PC-3 (cell line): ENCODE results near the gene ZNF615. TPM values are rescaled to one million over a fixed set of nuclear protein-coding genes. Genes with fewer than 3 reads are reported as not detected.
A peak's percentile ranks its signal among the peaks of the same experiment; 100 is the strongest.
"Not testable (repeated sequence)": the region's sequence is repeated elsewhere in the genome, so short reads cannot be mapped to it uniquely, and the experiment has no call there.

Source experiments
- ATAC-seq: fragments of 200-7000 bp; cut with Tn5 transposase; 2 replicates; pipeline ENCODE4 v1.9.1; 2020; ENCODE audit warnings: mild to moderate bottlenecking, moderate library complexity
- BruUV-seq: library from RNA; stranded (reverse); fragments of 400-500 nt; replicated peaks from 2 replicates; lab custom pipeline; 2021; lab: Mats Ljungman, UMichigan
- CTCF ChIA-PET: fragments of 300-600 bp; sonication (Branson Sonifier 250); formaldehyde crosslinking; loops from one replicate; lab custom pipeline; 2022; ENCODE audit warnings: antibody characterized with exemption; lab: Charles Lee
- POLR2A ChIA-PET: fragments of 300-600 bp; sonication (Branson Sonifier 250); formaldehyde crosslinking; loops from one replicate; lab custom pipeline; 2022; ENCODE audit warnings: antibody characterized with exemption; ENCODE audit not compliant: unreplicated experiment; lab: Charles Lee
- DNase-seq: peaks from one replicate; pipeline ENCODE4 v3.0.0-alpha.2; 2015
- H2AFZ ChIP-seq: fragments of 300-600 bp; sonication (generic); 2 replicates; pipeline ENCODE4 v1.6.0; 2016; ENCODE audit warnings: antibody characterized with exemption, low read length
- H3F3A ChIP-seq: fragments of 300-600 bp; sonication (generic); one replicate; pipeline ENCODE4 v1.6.0; 2017; ENCODE audit warnings: antibody characterized with exemption, low read length, control low read depth, mild to moderate bottlenecking; ENCODE audit not compliant: unreplicated experiment
- H3K27ac ChIP-seq: fragments of 300-600 bp; sonication (generic); 2 replicates; pipeline ENCODE4 v1.5.1; 2016; ENCODE audit warnings: mild to moderate bottlenecking, low read length
- H3K27me3 ChIP-seq: fragments of 300-600 bp; sonication (generic); 2 replicates; pipeline ENCODE4 v1.6.1; 2016; ENCODE audit warnings: low read length, mixed read lengths
- H3K36me3 ChIP-seq: fragments of 300-600 bp; sonication (generic); 2 replicates; pipeline ENCODE4 v1.6.1; 2016; ENCODE audit warnings: low read depth, mixed run types, low read length, mixed read lengths
- H3K4me1 ChIP-seq: fragments of 300-600 bp; sonication (generic); 2 replicates; pipeline ENCODE4 v1.5.1; 2016; ENCODE audit warnings: low read length; ENCODE audit not compliant: insufficient read depth
- H3K4me2 ChIP-seq: fragments of 300-600 bp; sonication (generic); 2 replicates; pipeline ENCODE4 v1.6.0; 2016; ENCODE audit warnings: low read length
- H3K4me3 ChIP-seq: fragments of 300-600 bp; sonication (generic); 2 replicates; pipeline ENCODE4 v1.5.1; 2016; ENCODE audit warnings: mild to moderate bottlenecking, low read length, mixed read lengths
- H3K79me2 ChIP-seq: fragments of 300-600 bp; sonication (generic); 2 replicates; pipeline ENCODE4 v1.6.1; 2017; ENCODE audit warnings: low read length, mixed read lengths
- H3K9ac ChIP-seq: fragments of 300-600 bp; sonication (generic); 2 replicates; pipeline ENCODE4 v1.6.0; 2016; ENCODE audit warnings: mild to moderate bottlenecking, low read length
- H3K9me2 ChIP-seq: fragments of 300-600 bp; sonication (generic); replicated peaks from 2 replicates; pipeline ENCODE4 v1.6.1; 2016; ENCODE audit warnings: mixed run types, low read length, mixed read lengths
- H3K9me3 ChIP-seq: fragments of 300-600 bp; sonication (generic); 2 replicates; pipeline ENCODE4 v1.6.1; 2016; ENCODE audit warnings: low read length, mixed read lengths
- H4K20me1 ChIP-seq: fragments of 300-600 bp; sonication (generic); 2 replicates; pipeline ENCODE4 v1.6.1; 2016; ENCODE audit warnings: low read length, mixed read lengths
- CTCF ChIP-seq: fragments of 300-600 bp; sonication (generic); conservative IDR thresholded peaks from 2 replicates; pipeline ENCODE4 v1.5.1; 2017; ENCODE audit warnings: antibody characterized with exemption, low read depth, mild to moderate bottlenecking, low read length
- EZH2 ChIP-seq: fragments of 300-600 bp; sonication (generic); IDR thresholded peaks from one replicate; pipeline ENCODE4 v1.6.1; 2017; ENCODE audit warnings: antibody characterized with exemption, mild to moderate bottlenecking, low read length; ENCODE audit not compliant: unreplicated experiment
- EZH2phosphoT487 ChIP-seq: fragments of 300-600 bp; sonication (generic); IDR thresholded peaks from 2 replicates; pipeline ENCODE4 v1.6.1; 2018; ENCODE audit warnings: mild to moderate bottlenecking, antibody characterized with exemption, low read length, borderline replicate concordance
- intact Hi-C: fragments of 100-400 bp; cut with micrococcal nuclease; formaldehyde crosslinking; loops from 2 replicates; pipeline ENCODE4 v1.9.0; 2023
- total RNA-seq: library from RNA; depleted of rRNA; stranded (reverse); fragments of >200 nt; gene quantifications from 2 replicates; pipeline ENCODE4 v1.2.3, GENCODE V29; 2014

ZNF615 gene
- total RNA-seq, 1 experiment from 2014 or later, result 5.5 TPM

- TSS peak; percentile 75 for BruUV-seq
- Histone ChIP-seq H3K36me3 (peaks cover 55% of the 10 kb centered on the region), H3K27me3 (no peaks in the 10 kb centered on the region), H3K79me2 (peaks cover 44% of the 10 kb centered on the region), H3K4me1 (no peaks in the 10 kb centered on the region), H3K9ac (peak within 1 kb of the TSS; percentile 78), H3K9me3 (peaks cover 76% of the 10 kb centered on the region), H3K27ac (no peak within 1 kb of the TSS), H3K4me3 (peak within 1 kb of the TSS; percentile 86), H2AFZ (peak within 1 kb of the TSS; percentile 79), H3K9me2 (no peaks in the 10 kb centered on the region), H3K4me2 (peak within 1 kb of the TSS; percentile 79), H3F3A (no peaks in the 10 kb centered on the region), H4K20me1 (no peaks in the 10 kb centered on the region)
- TF ChIP-seq CTCF (no peak), EZH2 (no peak), EZH2phosphoT487 (no peak)
- ATAC-seq, result peak; percentile 94
- intact Hi-C loops, result loop anchor here (1.0 kb wide), 1 partner anchor 59 kb away; the partner anchor contains the start of gene ZNF613
- CTCF ChIA-PET, result no interaction called here
- peak; percentile 97 for DNase-seq
- POLR2A ChIA-PET, result no interaction called here
These were observed 21.4 kb downstream of the ZNF615 start, which contains the start of gene ZNF350 for GRCh38 chr19:51986309-51987291. Gene ZNF350 (minus strand): TSS chr19:51986840. CDS start chr19:51974360, 12,480 bp downstream.

GRCh38 chr19:51983361-51983760 lies 24.6 kb downstream of the ZNF615 start:
- ATAC-seq (no peak), DNase-seq (no peak)
- ChIA-PET POLR2A (no interaction called here), CTCF (no interaction called here)
- Histone ChIP-seq H3K9me2 (no peaks in the 10 kb centered on the region), H3K36me3 (peaks cover 73% of the 10 kb centered on the region), H4K20me1 (no peaks in the 10 kb centered on the region), H3F3A (no peaks in the 10 kb centered on the region), H3K9me3 (peaks cover 82% of the 10 kb centered on the region), H3K4me3 (no peak overlapping the region), H3K27ac (no peak overlapping the region), H2AFZ (no peak overlapping the region), H3K4me1 (no peaks in the 10 kb centered on the region), H3K79me2 (peaks cover 48% of the 10 kb centered on the region), H3K4me2 (no peak overlapping the region), H3K27me3 (no peaks in the 10 kb centered on the region), H3K9ac (no peak overlapping the region)
- intact Hi-C loops, result no loop called here
- TF ChIP-seq EZH2phosphoT487 (no peak), EZH2 (no peak), CTCF (no peak)
- BruUV-seq, result no TSS peak

- H3K4me3 ChIP-seq, H3K27ac ChIP-seq, H2AFZ ChIP-seq, H3K27me3 ChIP-seq, H4K20me1 ChIP-seq, H3K4me1 ChIP-seq, intact Hi-C loops, DNase-seq, H3K4me2 ChIP-seq, POLR2A ChIA-PET, H3K9ac ChIP-seq, CTCF ChIA-PET, H3K9me2 ChIP-seq, ATAC-seq, BruUV-seq, H3F3A ChIP-seq: not testable (repeated sequence)
- Histone ChIP-seq H3K9me3 (peaks cover 83% of the 10 kb centered on the region), H3K79me2 (peaks cover 41% of the 10 kb centered on the region), H3K36me3 (peaks cover 91% of the 10 kb centered on the region)
These were observed 27.1 kb downstream of the ZNF615 start for GRCh38 chr19:51980926-51981325.
